Peyer's patch (tissue), 4 donors: Measurements from ENCODE around the gene FBXW5. TPM values are rescaled to one million over a fixed set of nuclear protein-coding genes. Genes with fewer than 3 reads are reported as not detected.

Experiments
- DNase-seq, 3 donors: peaks; one replicate each; pipeline ENCODE4 v3.0.0-alpha.2; 2017 to 2019
- H3K27ac ChIP-seq, 4 donors: fragments of 200-600 bp; sonication (generic); one replicate each; pipeline ENCODE4 v1.5.1; 2016 to 2019
- H3K27me3 ChIP-seq, 2 donors: fragments of 200-600 bp; sonication (generic); one replicate each; pipeline ENCODE4 v1.5.1; 2019
- H3K36me3 ChIP-seq, 3 donors: fragments of 200-600 bp; sonication (generic); one replicate each; pipeline ENCODE4 v1.5.1; 2016 to 2019
- H3K4me1 ChIP-seq, 4 donors: fragments of 200-600 bp; sonication (generic); one replicate each; pipeline ENCODE4 v1.5.1; 2016 to 2019
- H3K4me3 ChIP-seq, 4 donors: fragments of 200-600 bp; sonication (generic); 1 replicate in 3 of 4; 2 replicates in 1 of 4; pipeline ENCODE4 v1.5.1; 2016 to 2019; ENCODE audit warnings: mild to moderate bottlenecking in 1 of 4
- H3K9me3 ChIP-seq, 4 donors: fragments of 200-600 bp; sonication (generic); one replicate each; pipeline ENCODE4 v1.5.1; 2016 to 2019; ENCODE audit warnings: mild to moderate bottlenecking in 1 of 4
- CTCF ChIP-seq, 6 experiments: fragments of 450-650 bp in 4 of 6; fragments of 200-600 bp in 2 of 6; sonication (generic) in 1 of 6; IDR thresholded peaks; one replicate each; pipeline ENCODE4 v1.5.1; 2017 to 2019; ENCODE audit warnings: antibody characterized with exemption in 6 of 6, mild to moderate bottlenecking in 3 of 6, moderate library complexity in 1 of 6
- POLR2A ChIP-seq, 2 donors: fragments of 450-650 bp; IDR thresholded peaks; one replicate each; pipeline ENCODE4 v1.5.1; 2017; ENCODE audit warnings: antibody characterized with exemption in 2 of 2, mild to moderate bottlenecking in 2 of 2, moderate library complexity in 2 of 2
- total RNA-seq, 4 donors: library from RNA; depleted of rRNA; stranded (reverse); fragments of >200 nt; gene quantifications; one replicate each; pipeline ENCODE4 v1.1.0, GENCODE V29; 2016

Gene FBXW5
- total RNA-seq, 4 donors from 2014 or later, result 247 to 470 (median 336) TPM

- TF ChIP-seq CTCF (IDR thresholded peaks at IDR 0.05) (no peak), POLR2A (IDR thresholded peaks at IDR 0.05) (no peak)
- Histone ChIP-seq H3K27me3 (no peaks in the 10 kb centered on the region), H3K27ac (no peak overlapping the region), H3K36me3 (no peaks in the 10 kb centered on the region), H3K9me3 (no peaks in the 10 kb centered on the region), H3K4me3 (no peak overlapping the region), H3K4me1 (peaks cover 0 to 19% (median 2%) of the 10 kb centered on the region in 4 donors)
- no peak for DNase-seq
Observed at GRCh38 chr9:136978865-136979544, 34.5 kb upstream of the FBXW5 start.

GRCh38 chr9:136978073-136978864, 33.7 kb upstream of the FBXW5 start:
- DNase-seq, result peak; percentile 58 to 72 (median 68)
- no peaks in the 10 kb centered on the region for H3K27me3 ChIP-seq
- H3K4me3 ChIP-seq, result peak overlapping the region; percentile 29 to 54 (median 39)
- no peaks in the 10 kb centered on the region for H3K36me3 ChIP-seq
- H3K4me1 ChIP-seq, result peaks cover 0 to 19% (median 2%) of the 10 kb centered on the region in 4 donors
- H3K27ac ChIP-seq, result peak overlapping the region; percentile 22 to 58 (median 30)
- no peaks in the 10 kb centered on the region for H3K9me3 ChIP-seq
- TF ChIP-seq POLR2A (IDR thresholded peaks at IDR 0.05), result no peak
- TF ChIP-seq CTCF (IDR thresholded peaks at IDR 0.05), result no peak

GRCh38 chr9:136977649-136978072, 33.1 kb upstream of the FBXW5 start:
- Histone ChIP-seq H3K36me3 (no peaks in the 10 kb centered on the region), H3K27ac (peak overlapping the region in 3 of 4 donors; percentile 22 to 58 (median 31)), H3K9me3 (no peaks in the 10 kb centered on the region), H3K27me3 (no peaks in the 10 kb centered on the region), H3K4me1 (peaks cover 0 to 19% (median 2%) of the 10 kb centered on the region in 4 donors), H3K4me3 (peak overlapping the region; percentile 29 to 54 (median 39))
- no peak for DNase-seq
- TF ChIP-seq CTCF (IDR thresholded peaks at IDR 0.05) (no peak), POLR2A (IDR thresholded peaks at IDR 0.05) (no peak)

- peak within 1 kb of the TSS; percentile 22 to 58 (median 30) for H3K27ac ChIP-seq
- no peaks in the 10 kb centered on the region for H3K27me3 ChIP-seq
- TF ChIP-seq POLR2A (IDR thresholded peaks at IDR 0.05) (no peak), CTCF (IDR thresholded peaks at IDR 0.05) (no peak)
- peaks cover 0 to 19% (median 2%) of the 10 kb centered on the region in 4 donors for H3K4me1 ChIP-seq
- H3K4me3 ChIP-seq, result peak within 1 kb of the TSS; percentile 29 to 54 (median 39)
- DNase-seq, result no peak
- H3K36me3 ChIP-seq, result no peaks in the 10 kb centered on the region
- no peaks in the 10 kb centered on the region for H3K9me3 ChIP-seq
Observed at GRCh38 chr9:136977223-136977622, 32.7 kb upstream of the FBXW5 start, which contains the start of gene PTGDS. PTGDS (plus strand) TSS chr9:136977504; CDS start chr9:136977579, 75 bp downstream.

- Histone ChIP-seq H3K36me3 (no peaks in the 10 kb centered on the region), H3K9me3 (no peaks in the 10 kb centered on the region), H3K4me1 (peaks cover 0 to 19% (median 2%) of the 10 kb centered on the region in 4 donors), H3K27me3 (no peaks in the 10 kb centered on the region), H3K4me3 (no peak overlapping the region), H3K27ac (no peak overlapping the region)
- DNase-seq, result peak in 1 of 3 donors; percentile 35
- no peak for TF ChIP-seq POLR2A (IDR thresholded peaks at IDR 0.05)
- peak in 1 of 6 experiments; percentile 8 for TF ChIP-seq CTCF (IDR thresholded peaks at IDR 0.05)
Observed at GRCh38 chr9:136975644-136976043, 31.1 kb upstream of the FBXW5 start.
